Upper lobe of left lung (tissue), 6 donors: ENCODE data around the gene HP. TPM values are rescaled to one million over a fixed set of nuclear protein-coding genes. Genes with fewer than 3 reads are reported as not detected.

Source experiments
- ATAC-seq, 2 donors: fragments of 200-7000 bp; cut with Tn5 transposase; one replicate each; pipeline ENCODE4 v1.9.1; 2022; ENCODE audit warnings: mild to moderate bottlenecking in 2 of 2, moderate library complexity in 2 of 2; ENCODE audit not compliant: low FRiP score in 2 of 2
- DNase-seq, 2 donors: peaks; one replicate each; pipeline ENCODE4 v3.0.0-alpha.2; 2019 to 2020
- H3K27ac ChIP-seq, 4 donors: fragments of 200-600 bp; sonication (generic); one replicate each; pipeline ENCODE4 v1.5.1; 2016 to 2019
- H3K27me3 ChIP-seq, 4 donors: fragments of 200-600 bp; sonication (generic); one replicate each; pipeline ENCODE4 v1.5.1; 2017 to 2019
- H3K36me3 ChIP-seq, 4 donors: fragments of 200-600 bp; sonication (generic); one replicate each; pipeline ENCODE4 v1.5.1; 2016 to 2019
- H3K4me1 ChIP-seq, 4 donors: fragments of 200-600 bp; sonication (generic); one replicate each; pipeline ENCODE4 v1.5.1; 2018 to 2019
- H3K4me3 ChIP-seq, 4 donors: fragments of 200-600 bp; sonication (generic); one replicate each; pipeline ENCODE4 v1.5.1; 2017 to 2019; ENCODE audit warnings: mild to moderate bottlenecking in 2 of 4, moderate library complexity in 1 of 4
- H3K9me3 ChIP-seq, 4 donors: fragments of 200-600 bp; sonication (generic); one replicate each; pipeline ENCODE4 v1.5.1; 2018 to 2019
- CTCF ChIP-seq, 6 experiments: fragments of 450-650 bp in 4 of 6; fragments of 200-600 bp in 2 of 6; sonication (generic) in 2 of 6; IDR thresholded peaks; one replicate each; pipeline ENCODE4 v1.5.1; 2016 to 2019; ENCODE audit warnings: antibody characterized with exemption in 6 of 6
- EP300 ChIP-seq, 4 donors: sonication (generic); formaldehyde crosslinking; IDR thresholded peaks; one replicate each; pipeline ENCODE4 v1.5.1; 2017; ENCODE audit warnings: antibody characterized with exemption in 4 of 4, control low read depth in 2 of 4
- POLR2A ChIP-seq, 4 donors: fragments of 450-650 bp; IDR thresholded peaks; one replicate each; pipeline ENCODE4 v1.5.1; 2016 to 2017; ENCODE audit warnings: antibody characterized with exemption in 4 of 4, mild to moderate bottlenecking in 2 of 4
- POLR2AphosphoS5 ChIP-seq, 2 donors: sonication (generic); formaldehyde crosslinking; IDR thresholded peaks; one replicate each; pipeline ENCODE4 v1.5.1; 2017; ENCODE audit warnings: antibody characterized with exemption in 2 of 2
- WGBS, 2 donors: methylation state at CpG; one replicate each; pipeline ENCODE4 v1.1.5; 2017 to 2018; 5-methylcytosine and 5-hydroxymethylcytosine counted together
- total RNA-seq, 6 donors: library from RNA; depleted of rRNA in 4 of 6; stranded (reverse); fragments of >200 nt in 4 of 6; gene quantifications; one replicate each; pipeline versions ENCODE4 v1.1.0 to v1.2.1, GENCODE V29; 2016 to 2021
- donor health status: DM: no; HTN: no; CAD: no; lungs with moderate emphysema.
- donor health status: DM: no; HTN: yes; CAD: no; lungs with severe emphysema.

Gene HP
- total RNA-seq, 6 donors from 2014 or later, result 13.7 to 132 (median 40.0) TPM

GRCh38 chr16:72060405-72060804 is 6.1 kb downstream of the HP start:
- Histone ChIP-seq H3K27me3 (no peaks in the 10 kb centered on the region), H3K9me3 (no peaks in the 10 kb centered on the region), H3K36me3 (no peaks in the 10 kb centered on the region), H3K4me1 (no peaks in the 10 kb centered on the region), H3K27ac (no peak overlapping the region), H3K4me3 (no peak overlapping the region)
- no peak for DNase-seq
- ATAC-seq, result no peak
- TF ChIP-seq CTCF (IDR thresholded peaks at IDR 0.05), result no peak
- no peak for TF ChIP-seq EP300 (IDR thresholded peaks at IDR 0.05)
- no peak for TF ChIP-seq POLR2A (IDR thresholded peaks at IDR 0.05)
- TF ChIP-seq POLR2AphosphoS5 (IDR thresholded peaks at IDR 0.05), result no peak
- 88 to 98% methylated on average over 9 of the region's 9 CpGs for WGBS, 2 donors

GRCh38 chr16:72061564-72061963 is 7.3 kb downstream of the HP start:
- DNase-seq (no peak), ATAC-seq (no peak)
- 85 to 92% methylated on average over 1 of the region's 1 CpG for WGBS, 2 donors
- no peak overlapping the region for H3K4me3 ChIP-seq
- no peaks in the 10 kb centered on the region for H3K36me3 ChIP-seq
- H3K27me3 ChIP-seq, result no peaks in the 10 kb centered on the region
- no peaks in the 10 kb centered on the region for H3K4me1 ChIP-seq
- H3K27ac ChIP-seq, result no peak overlapping the region
- TF ChIP-seq POLR2AphosphoS5 (IDR thresholded peaks at IDR 0.05) (no peak), EP300 (IDR thresholded peaks at IDR 0.05) (no peak)
- H3K9me3 ChIP-seq, result no peaks in the 10 kb centered on the region

- 85 to 92% methylated on average over 10 of the region's 10 CpGs for WGBS, 2 donors
- Histone ChIP-seq H3K4me3 (no peak overlapping the region), H3K9me3 (no peaks in the 10 kb centered on the region), H3K4me1 (peaks cover 0 to 9% (median 0%) of the 10 kb centered on the region in 4 donors), H3K27me3 (no peaks in the 10 kb centered on the region), H3K36me3 (no peaks in the 10 kb centered on the region), H3K27ac (no peak overlapping the region)
- no peak for ATAC-seq
- TF ChIP-seq POLR2A (IDR thresholded peaks at IDR 0.05) (no peak), CTCF (IDR thresholded peaks at IDR 0.05) (no peak), POLR2AphosphoS5 (IDR thresholded peaks at IDR 0.05) (no peak)
- DNase-seq, result no peak
Measured at GRCh38 chr16:72064361-72064894, 10.1 kb downstream of the HP start.

GRCh38 chr16:72066747-72067146 is 12.4 kb downstream of the HP start:
- Histone ChIP-seq H3K4me3 (no peak overlapping the region), H3K4me1 (peaks cover 0 to 11% (median 0%) of the 10 kb centered on the region in 4 donors), H3K9me3 (no peaks in the 10 kb centered on the region), H3K27ac (no peak overlapping the region), H3K27me3 (no peaks in the 10 kb centered on the region), H3K36me3 (no peaks in the 10 kb centered on the region)
- DNase-seq, result no peak
- no peak for TF ChIP-seq EP300 (IDR thresholded peaks at IDR 0.05)
- TF ChIP-seq POLR2A (IDR thresholded peaks at IDR 0.05), result no peak
- TF ChIP-seq POLR2AphosphoS5 (IDR thresholded peaks at IDR 0.05), result no peak
- peak in 4 of 6 experiments; percentile 15 to 52 (median 49) for TF ChIP-seq CTCF (IDR thresholded peaks at IDR 0.05)
- peak in 1 of 2 donors; percentile 48 for ATAC-seq
- 0 to 13% methylated on average over 1 of the region's 1 CpG for WGBS, 2 donors

GRCh38 chr16:72068930-72069329 is 14.6 kb downstream of the HP start:
- TF ChIP-seq CTCF (IDR thresholded peaks at IDR 0.05), result no peak
- no peak for TF ChIP-seq EP300 (IDR thresholded peaks at IDR 0.05)
- TF ChIP-seq POLR2A (IDR thresholded peaks at IDR 0.05), result no peak
- no peak for TF ChIP-seq POLR2AphosphoS5 (IDR thresholded peaks at IDR 0.05)
- Histone ChIP-seq H3K9me3 (no peaks in the 10 kb centered on the region), H3K4me1 (peaks cover 0 to 11% (median 0%) of the 10 kb centered on the region in 4 donors), H3K36me3 (no peaks in the 10 kb centered on the region), H3K27me3 (no peaks in the 10 kb centered on the region), H3K4me3 (no peak overlapping the region), H3K27ac (no peak overlapping the region)
- 41 to 57% methylated on average over 4 of the region's 4 CpGs for WGBS, 2 donors
- ATAC-seq, result no peak
- DNase-seq, result no peak
